DOHH2 (cell line): ENCODE data around the gene NRROS.

Source experiments
- H3F3A ChIP-seq: fragments of 200-600 bp; sonication (generic), shearing (Covaris generic); 2 replicates; pipeline ENCODE4 v1.6.0; 2016; ENCODE audit warnings: antibody characterized with exemption, mild to moderate bottlenecking; ENCODE audit not compliant: control insufficient read depth, insufficient read depth
- H3K27ac ChIP-seq: fragments of 200-600 bp; sonication (generic); 2 replicates; pipeline ENCODE4 v1.5.1; 2014; ENCODE audit warnings: low read depth, mild to moderate bottlenecking, low read length, moderate library complexity
- H3K27me3 ChIP-seq: fragments of 200-600 bp; sonication (generic); 2 replicates; pipeline ENCODE4 v1.6.1; 2014; ENCODE audit warnings: mild to moderate bottlenecking, low read length, mixed read lengths; ENCODE audit not compliant: control insufficient read depth
- H3K36me3 ChIP-seq: fragments of 200-600 bp; sonication (generic); 2 replicates; pipeline ENCODE4 v1.6.1; 2014; ENCODE audit warnings: mild to moderate bottlenecking, low read length, moderate library complexity, mixed read lengths; ENCODE audit not compliant: control insufficient read depth
- H3K4me1 ChIP-seq: fragments of 200-600 bp; sonication (generic); 2 replicates; pipeline ENCODE4 v1.6.1; 2014; ENCODE audit warnings: mild to moderate bottlenecking, low read length, mixed read lengths; ENCODE audit not compliant: control insufficient read depth
- H3K4me2 ChIP-seq: fragments of 200-600 bp; sonication (generic); 2 replicates; pipeline ENCODE4 v1.6.0; 2014; ENCODE audit warnings: mild to moderate bottlenecking, low read length, moderate library complexity
- H3K4me3 ChIP-seq: fragments of 200-600 bp; sonication (generic); 2 replicates; pipeline ENCODE4 v1.5.1; 2014; ENCODE audit warnings: mild to moderate bottlenecking, low read length, mixed read lengths
- H3K79me2 ChIP-seq: fragments of 200-600 bp; sonication (generic); 2 replicates; pipeline ENCODE4 v1.6.1; 2014; ENCODE audit warnings: mild to moderate bottlenecking, low read length, mixed read lengths; ENCODE audit not compliant: control insufficient read depth
- H3K9me2 ChIP-seq: fragments of 200-600 bp; sonication (generic); replicated peaks from 2 replicates; pipeline ENCODE4 v1.6.1; 2014; ENCODE audit warnings: mild to moderate bottlenecking, low read length, mixed read lengths; ENCODE audit not compliant: control insufficient read depth
- H3K9me3 ChIP-seq: fragments of 200-600 bp; sonication (generic); 2 replicates; pipeline ENCODE4 v1.6.1; 2014; ENCODE audit warnings: antibody characterized with exemption, low read length, mixed read lengths; ENCODE audit not compliant: control insufficient read depth, insufficient read depth
- H4K20me1 ChIP-seq: fragments of 200-600 bp; sonication (generic); 2 replicates; pipeline ENCODE4 v1.6.0; 2014; ENCODE audit warnings: low read depth, mild to moderate bottlenecking, antibody characterized with exemption, low read length, moderate library complexity; ENCODE audit not compliant: control insufficient read depth, insufficient read depth
- CTCF ChIP-seq: fragments of 200-600 bp; sonication (generic); IDR thresholded peaks from one replicate; pipeline ENCODE4 v1.5.1; 2014; ENCODE audit warnings: antibody characterized with exemption, mild to moderate bottlenecking, low read depth, low read length; ENCODE audit not compliant: poor library complexity, severe bottlenecking
- EZH2phosphoT487 ChIP-seq: fragments of 200-600 bp; sonication (generic); IDR thresholded peaks from 2 replicates; pipeline ENCODE4 v1.6.1; 2017; ENCODE audit warnings: borderline replicate concordance, mild to moderate bottlenecking, antibody characterized with exemption, low read length, moderate library complexity, mixed read lengths

The NRROS gene

GRCh38 chr3:196624907-196625306, 14.6 kb upstream of the NRROS start:
- Histone ChIP-seq H3F3A (no peaks in the 10 kb centered on the region), H4K20me1 (no peaks in the 10 kb centered on the region), H3K27me3 (0 out of 2 replicates have a peak, but pooled peaks cover 2% of the 10 kb centered on the region), H3K4me3 (no peak overlapping the region), H3K36me3 (no peaks in the 10 kb centered on the region), H3K27ac (no peak overlapping the region), H3K9me2 (no peaks in the 10 kb centered on the region), H3K79me2 (no peaks in the 10 kb centered on the region), H3K4me2 (no peak overlapping the region), H3K4me1 (0 out of 2 replicates have a peak, but pooled peaks cover 4% of the 10 kb centered on the region), H3K9me3 (no peaks in the 10 kb centered on the region)
- no peak for TF ChIP-seq CTCF
- TF ChIP-seq EZH2phosphoT487 = no peak

- H3K9me2 ChIP-seq = no peaks in the 10 kb centered on the region
- H4K20me1 ChIP-seq = no peaks in the 10 kb centered on the region
- no peak overlapping the region for H3K4me2 ChIP-seq
- H3K9me3 ChIP-seq = no peaks in the 10 kb centered on the region
- TF ChIP-seq CTCF = no peak
- no peak for TF ChIP-seq EZH2phosphoT487
- H3K27me3 ChIP-seq = 0 out of 2 replicates have a peak, but pooled peaks cover 2% of the 10 kb centered on the region
- no peaks in the 10 kb centered on the region for H3K36me3 ChIP-seq
- no peak overlapping the region for H3K4me3 ChIP-seq
- H3K79me2 ChIP-seq = no peaks in the 10 kb centered on the region
- H3K27ac ChIP-seq = no peak overlapping the region
- no peaks in the 10 kb centered on the region for H3F3A ChIP-seq
- 0 out of 2 replicates have a peak, but pooled peaks cover 4% of the 10 kb centered on the region for H3K4me1 ChIP-seq
Observed at GRCh38 chr3:196625331-196625730, 14.2 kb upstream of the NRROS start.

- Histone ChIP-seq H3K9me2 (no peaks in the 10 kb centered on the region), H3K4me1 (peaks cover 18% of the 10 kb centered on the region), H3F3A (peaks cover 4% of the 10 kb centered on the region; the same call in 1 of the 2 replicates), H3K27ac (no peak overlapping the region), H4K20me1 (no peaks in the 10 kb centered on the region), H3K4me2 (no peak overlapping the region), H3K27me3 (0 out of 2 replicates have a peak, but pooled peaks cover 2% of the 10 kb centered on the region), H3K9me3 (no peaks in the 10 kb centered on the region), H3K4me3 (no peak overlapping the region), H3K79me2 (no peaks in the 10 kb centered on the region), H3K36me3 (no peaks in the 10 kb centered on the region)
- TF ChIP-seq EZH2phosphoT487 (no peak), CTCF (no peak)
Observed at GRCh38 chr3:196627918-196628231, 11.6 kb upstream of the NRROS start.
